Osteocyte (in vitro differentiated cells): ENCODE results near the gene TBL1XR1. TPM values are rescaled to one million over a fixed set of nuclear protein-coding genes. Genes with fewer than 3 reads are reported as not detected.
"Not testable (repeated sequence)": the region's sequence is repeated elsewhere in the genome, so short reads cannot be mapped to it uniquely, and the experiment has no call there.

Source experiments
- DNase-seq: peaks from one replicate; pipeline ENCODE4 v3.0.0; 2021; ENCODE audit warnings: mixed read lengths; ENCODE audit not compliant: unreplicated experiment; ENCODE audit errors: extremely low spot score
- H3K27ac Mint-ChIP-seq: one replicate; pipeline ENCODE4 v1.8.0; 2021; ENCODE audit warnings: mild to moderate bottlenecking, mixed read lengths; ENCODE audit not compliant: unreplicated experiment
- H3K27me3 Mint-ChIP-seq: one replicate; pipeline ENCODE4 v1.8.0; 2021; ENCODE audit warnings: mixed read lengths; ENCODE audit not compliant: unreplicated experiment
- H3K36me3 Mint-ChIP-seq: one replicate; pipeline ENCODE4 v1.8.0; 2021; ENCODE audit warnings: mixed read lengths; ENCODE audit not compliant: unreplicated experiment
- H3K4me1 Mint-ChIP-seq: one replicate; pipeline ENCODE4 v1.8.0; 2021; ENCODE audit warnings: mixed read lengths; ENCODE audit not compliant: unreplicated experiment
- H3K4me3 Mint-ChIP-seq: one replicate; pipeline ENCODE4 v1.8.0; 2021; ENCODE audit warnings: mild to moderate bottlenecking, moderate library complexity, mixed read lengths; ENCODE audit not compliant: unreplicated experiment
- H3K9me3 Mint-ChIP-seq: one replicate; pipeline ENCODE4 v1.8.0; 2021; ENCODE audit warnings: mixed read lengths; ENCODE audit not compliant: unreplicated experiment
- total RNA-seq: library from RNA; stranded (reverse); gene quantifications from 2 replicates; pipeline ENCODE4 v1.2.1, GENCODE V29; 2021
- TF ChIP-seq, protein P1 (sequence below): fragments of 200-600 bp; sonication (generic); IDR thresholded peaks from 2 replicates; pipeline ENCODE4 v1.5.0; 2021; ENCODE audit warnings: antibody characterized with exemption, mild to moderate bottlenecking, moderate library complexity

The TBL1XR1 gene
- total RNA-seq, 1 donor from 2014 or later, result 370 TPM

DNA sequence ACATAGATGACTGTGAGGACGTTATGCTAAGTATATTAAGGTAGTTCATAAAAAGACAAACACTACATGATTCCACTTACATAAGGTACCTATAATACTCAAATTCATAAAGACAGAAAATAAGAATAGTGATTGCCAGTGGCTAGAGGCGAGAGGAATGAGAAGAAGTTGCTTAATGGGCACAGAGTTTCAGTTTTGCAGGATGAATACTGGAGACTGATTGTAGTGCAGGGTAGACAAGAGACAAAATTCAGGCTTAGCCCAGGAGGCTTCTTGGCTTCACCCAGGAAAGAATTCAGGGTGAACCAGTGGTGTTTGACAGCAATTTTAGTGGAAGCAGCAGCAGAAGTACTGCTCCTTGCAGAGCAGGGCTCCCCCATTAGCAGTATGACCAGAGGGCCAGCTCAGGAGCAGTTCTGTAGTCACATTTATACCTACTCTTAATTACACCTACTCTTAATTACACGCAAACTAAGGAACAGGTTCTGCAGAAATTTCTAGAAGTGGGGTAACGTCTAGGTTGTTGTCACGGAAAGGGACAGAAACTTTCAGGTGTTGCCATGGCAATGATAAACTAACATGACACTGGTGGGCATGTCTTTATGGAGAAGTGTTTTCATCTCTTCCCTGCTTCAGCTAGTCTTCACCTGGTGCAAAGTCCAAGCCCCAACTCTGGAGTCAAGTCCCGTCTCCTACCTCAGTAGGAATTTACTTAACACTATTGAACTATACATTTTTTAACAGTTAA lies 55.2 kb downstream of the TBL1XR1 start:
- no peak overlapping the region for H3K4me3 Mint-ChIP-seq
- DNase-seq, result no peak
- peaks cover 52% of the 10 kb centered on the region for H3K4me1 Mint-ChIP-seq
- H3K36me3 Mint-ChIP-seq, result peaks cover 18% of the 10 kb centered on the region
- TF ChIP-seq, protein P1, sequence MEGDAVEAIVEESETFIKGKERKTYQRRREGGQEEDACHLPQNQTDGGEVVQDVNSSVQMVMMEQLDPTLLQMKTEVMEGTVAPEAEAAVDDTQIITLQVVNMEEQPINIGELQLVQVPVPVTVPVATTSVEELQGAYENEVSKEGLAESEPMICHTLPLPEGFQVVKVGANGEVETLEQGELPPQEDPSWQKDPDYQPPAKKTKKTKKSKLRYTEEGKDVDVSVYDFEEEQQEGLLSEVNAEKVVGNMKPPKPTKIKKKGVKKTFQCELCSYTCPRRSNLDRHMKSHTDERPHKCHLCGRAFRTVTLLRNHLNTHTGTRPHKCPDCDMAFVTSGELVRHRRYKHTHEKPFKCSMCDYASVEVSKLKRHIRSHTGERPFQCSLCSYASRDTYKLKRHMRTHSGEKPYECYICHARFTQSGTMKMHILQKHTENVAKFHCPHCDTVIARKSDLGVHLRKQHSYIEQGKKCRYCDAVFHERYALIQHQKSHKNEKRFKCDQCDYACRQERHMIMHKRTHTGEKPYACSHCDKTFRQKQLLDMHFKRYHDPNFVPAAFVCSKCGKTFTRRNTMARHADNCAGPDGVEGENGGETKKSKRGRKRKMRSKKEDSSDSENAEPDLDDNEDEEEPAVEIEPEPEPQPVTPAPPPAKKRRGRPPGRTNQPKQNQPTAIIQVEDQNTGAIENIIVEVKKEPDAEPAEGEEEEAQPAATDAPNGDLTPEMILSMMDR, result no peak
- H3K27ac Mint-ChIP-seq, result no peak overlapping the region
- H3K9me3 Mint-ChIP-seq, result no peaks in the 10 kb centered on the region
- H3K27me3 Mint-ChIP-seq, result no peaks in the 10 kb centered on the region

GRCh38 chr3:177141471-177141870 lies 55.8 kb downstream of the TBL1XR1 start:
- Mint-ChIP-seq H3K4me1 (peaks cover 52% of the 10 kb centered on the region), H3K4me3 (no peak overlapping the region), H3K9me3 (no peaks in the 10 kb centered on the region), H3K27me3 (no peaks in the 10 kb centered on the region), H3K27ac (no peak overlapping the region), H3K36me3 (peaks cover 16% of the 10 kb centered on the region)
- TF ChIP-seq, protein P1, result no peak
- no peak for DNase-seq

- H3K4me3 Mint-ChIP-seq, H3K27ac Mint-ChIP-seq, H3K27me3 Mint-ChIP-seq, H3K9me3 Mint-ChIP-seq, DNase-seq: not testable (repeated sequence)
- peaks cover 45% of the 10 kb centered on the region for H3K4me1 Mint-ChIP-seq
- peaks cover 21% of the 10 kb centered on the region for H3K36me3 Mint-ChIP-seq
Measured at GRCh38 chr3:177139220-177139619, 58.1 kb downstream of the TBL1XR1 start.

DNA sequence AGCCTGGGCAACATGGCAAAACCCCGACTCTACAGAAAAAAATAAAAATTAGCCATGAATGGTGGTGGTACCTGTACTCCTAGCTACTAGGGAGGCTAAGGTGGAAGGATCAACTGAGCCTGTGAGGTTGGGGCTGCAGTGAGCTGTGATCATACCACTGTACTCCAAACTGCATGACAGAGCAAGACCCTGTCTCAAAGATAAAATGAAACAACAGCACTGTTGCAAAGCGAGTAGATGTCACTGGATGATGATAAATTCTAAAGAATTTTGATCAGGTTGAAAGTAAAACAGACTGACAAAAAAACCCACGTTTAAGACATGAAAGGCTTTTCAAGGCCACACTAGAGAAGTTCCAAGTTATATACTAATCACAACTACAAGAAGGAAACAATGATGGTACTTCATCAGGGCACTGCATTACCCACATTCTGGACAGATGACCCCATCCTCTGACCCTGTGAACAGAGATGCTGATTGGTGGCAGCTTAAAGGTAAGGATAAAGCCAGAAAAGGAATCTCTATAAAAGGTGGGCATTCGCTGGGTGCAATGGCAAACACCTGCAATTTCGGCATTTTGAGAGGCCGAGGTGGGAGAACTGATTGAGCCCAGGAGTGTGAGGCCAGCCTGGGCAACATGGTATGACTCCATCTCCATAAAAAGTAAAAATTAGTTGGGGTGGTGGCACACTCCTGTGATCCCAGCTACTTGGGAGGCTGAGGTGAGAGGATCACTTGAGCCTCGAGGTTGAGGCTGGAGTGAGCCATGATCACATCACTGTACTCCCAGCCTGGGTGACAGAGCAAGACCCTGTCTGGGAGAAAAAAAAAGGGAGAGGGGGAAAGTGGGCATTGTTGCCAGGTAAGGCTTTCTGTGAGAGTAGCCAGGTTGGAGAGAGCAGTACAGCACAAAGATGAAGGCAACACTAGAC lies 59.2 kb downstream of the TBL1XR1 start:
- Mint-ChIP-seq H3K27me3 (no peaks in the 10 kb centered on the region), H3K4me3 (no peak overlapping the region), H3K9me3 (peaks cover 8% of the 10 kb centered on the region), H3K27ac (peak overlapping the region; percentile 34), H3K36me3 (peaks cover 24% of the 10 kb centered on the region), H3K4me1 (peaks cover 45% of the 10 kb centered on the region)
- DNase-seq, result no peak
- TF ChIP-seq, protein P1, result no peak

GRCh38 chr3:177136741-177137140 lies 60.5 kb downstream of the TBL1XR1 start:
- H3K27ac Mint-ChIP-seq, result no peak overlapping the region
- H3K9me3 Mint-ChIP-seq, result peaks cover 8% of the 10 kb centered on the region
- H3K27me3 Mint-ChIP-seq, result no peaks in the 10 kb centered on the region
- TF ChIP-seq, protein P1, result no peak
- no peak for DNase-seq
- H3K36me3 Mint-ChIP-seq, result peaks cover 28% of the 10 kb centered on the region
- no peak overlapping the region for H3K4me3 Mint-ChIP-seq
- H3K4me1 Mint-ChIP-seq, result peaks cover 52% of the 10 kb centered on the region
